Mesenchymal stem cell (in vitro differentiated cells and primary cell): ENCODE results near the gene SLC35C1.

Source experiments
- DNase-seq: peaks from one replicate; pipeline ENCODE4 v3.0.0-alpha.2; 2013
- H2AFZ ChIP-seq: one replicate; pipeline ENCODE4 v1.6.1; 2013; ENCODE audit warnings: low read depth, mild to moderate bottlenecking, control low read depth, inconsistent platforms, low read length, moderate library complexity
- H2AK5ac ChIP-seq: 2 replicates; pipeline ENCODE4 v1.6.1; 2013; ENCODE audit warnings: low read length, moderate library complexity, mild to moderate bottlenecking, inconsistent platforms; ENCODE audit not compliant: severe bottlenecking
- H2BK120ac ChIP-seq: one replicate; pipeline ENCODE4 v1.6.1; 2013; ENCODE audit warnings: low read depth, mild to moderate bottlenecking, inconsistent platforms, low read length, moderate library complexity
- H2BK12ac ChIP-seq, 2 experiments: one replicate each; pipeline ENCODE4 v1.6.1; 2013; ENCODE audit warnings: inconsistent platforms in 2 of 2, low read length in 2 of 2, mild to moderate bottlenecking in 2 of 2, moderate library complexity in 2 of 2, control low read depth in 1 of 2
- H2BK15ac ChIP-seq: one replicate; pipeline ENCODE4 v1.6.1; 2013; ENCODE audit warnings: mild to moderate bottlenecking, low read depth, inconsistent platforms; ENCODE audit not compliant: poor library complexity, severe bottlenecking
- H2BK5ac ChIP-seq: 2 replicates; pipeline ENCODE4 v1.6.1; 2013; ENCODE audit warnings: low read depth, mild to moderate bottlenecking, low read length, control low read depth, inconsistent platforms; ENCODE audit not compliant: poor library complexity, severe bottlenecking
- H3K14ac ChIP-seq, 2 experiments: one replicate each; pipeline ENCODE4 v1.6.1; 2013; ENCODE audit warnings: inconsistent platforms in 2 of 2, low read length in 2 of 2, control low read depth in 1 of 2, mild to moderate bottlenecking in 1 of 2, moderate library complexity in 1 of 2
- H3K18ac ChIP-seq, 2 experiments: one replicate each; pipeline ENCODE4 v1.6.1; 2013; ENCODE audit warnings: inconsistent platforms in 2 of 2, low read length in 2 of 2, control low read depth in 1 of 2, low read depth in 1 of 2, mild to moderate bottlenecking in 1 of 2
- H3K23ac ChIP-seq, 2 experiments: one replicate each; pipeline ENCODE4 v1.6.1; 2013; ENCODE audit warnings: inconsistent platforms in 2 of 2, low read length in 2 of 2, mild to moderate bottlenecking in 2 of 2, moderate library complexity in 2 of 2, control low read depth in 1 of 2
- H3K27ac ChIP-seq: 2 replicates; pipeline ENCODE4 v1.5.1; 2013; ENCODE audit warnings: mild to moderate bottlenecking, moderate library complexity, low read length, control low read depth, inconsistent platforms; ENCODE audit not compliant: poor library complexity, severe bottlenecking
- H3K27me3 ChIP-seq, 2 experiments: 2 replicates each; pipeline versions ENCODE4 v1.6.1 to v1.7.0; 2013; ENCODE audit warnings: low read length in 2 of 2, mild to moderate bottlenecking in 2 of 2, moderate library complexity in 2 of 2, control low read depth in 1 of 2, inconsistent platforms in 1 of 2; ENCODE audit not compliant: control insufficient read depth in 1 of 2, insufficient read depth in 1 of 2
- H3K36me3 ChIP-seq, 2 experiments: 2 replicates each; pipeline versions ENCODE4 v1.6.1 to v1.7.0; 2013; ENCODE audit warnings: low read length in 2 of 2, control low read depth in 1 of 2, inconsistent platforms in 1 of 2, low read depth in 1 of 2, mild to moderate bottlenecking in 1 of 2; ENCODE audit not compliant: insufficient read depth in 2 of 2, control insufficient read depth in 1 of 2
- H3K4ac ChIP-seq, 2 experiments: one replicate each; pipeline ENCODE4 v1.6.1; 2013; ENCODE audit warnings: inconsistent platforms in 2 of 2, low read length in 2 of 2, mild to moderate bottlenecking in 2 of 2, moderate library complexity in 2 of 2, control low read depth in 1 of 2, low read depth in 1 of 2
- H3K4me1 ChIP-seq: 2 replicates; pipeline ENCODE4 v1.6.1; 2013; ENCODE audit warnings: low read depth, low read length, control low read depth; ENCODE audit not compliant: control insufficient read depth, insufficient read depth
- H3K4me2 ChIP-seq: 2 replicates; pipeline ENCODE4 v1.6.1; 2013; ENCODE audit warnings: low read length, mild to moderate bottlenecking, inconsistent platforms; ENCODE audit not compliant: poor library complexity, severe bottlenecking
- H3K4me3 ChIP-seq, 2 experiments: 2 replicates each; pipeline versions ENCODE4 v1.5.1 to v1.7.0; 2013; ENCODE audit warnings: low read length in 2 of 2, mild to moderate bottlenecking in 2 of 2, control low read depth in 1 of 2, low read depth in 1 of 2; ENCODE audit not compliant: insufficient read depth in 1 of 2
- H3K79me1 ChIP-seq: replicated peaks from 2 replicates; pipeline ENCODE4 v1.6.1; 2013; ENCODE audit warnings: mild to moderate bottlenecking, control low read depth, low read length, inconsistent platforms; ENCODE audit not compliant: poor library complexity, severe bottlenecking
- H3K9ac ChIP-seq: 2 replicates; pipeline ENCODE4 v1.7.0; 2013; ENCODE audit warnings: mild to moderate bottlenecking, low read length, moderate library complexity
- H3K9me3 ChIP-seq: 2 replicates; pipeline ENCODE4 v1.7.0; 2013; ENCODE audit warnings: mild to moderate bottlenecking, low read length; ENCODE audit not compliant: control insufficient read depth
- H4K8ac ChIP-seq: one replicate; pipeline ENCODE4 v1.6.1; 2013; ENCODE audit warnings: inconsistent platforms, mild to moderate bottlenecking, low read length, moderate library complexity
- H4K91ac ChIP-seq: one replicate; pipeline ENCODE4 v1.6.1; 2013; ENCODE audit warnings: mild to moderate bottlenecking, low read length, inconsistent platforms
- WGBS: methylation state at CpG from one replicate; pipeline ENCODE4 v1.1.7; 2013; ENCODE audit warnings: mixed read lengths; 5-methylcytosine and 5-hydroxymethylcytosine counted together

The SLC35C1 gene

DNA sequence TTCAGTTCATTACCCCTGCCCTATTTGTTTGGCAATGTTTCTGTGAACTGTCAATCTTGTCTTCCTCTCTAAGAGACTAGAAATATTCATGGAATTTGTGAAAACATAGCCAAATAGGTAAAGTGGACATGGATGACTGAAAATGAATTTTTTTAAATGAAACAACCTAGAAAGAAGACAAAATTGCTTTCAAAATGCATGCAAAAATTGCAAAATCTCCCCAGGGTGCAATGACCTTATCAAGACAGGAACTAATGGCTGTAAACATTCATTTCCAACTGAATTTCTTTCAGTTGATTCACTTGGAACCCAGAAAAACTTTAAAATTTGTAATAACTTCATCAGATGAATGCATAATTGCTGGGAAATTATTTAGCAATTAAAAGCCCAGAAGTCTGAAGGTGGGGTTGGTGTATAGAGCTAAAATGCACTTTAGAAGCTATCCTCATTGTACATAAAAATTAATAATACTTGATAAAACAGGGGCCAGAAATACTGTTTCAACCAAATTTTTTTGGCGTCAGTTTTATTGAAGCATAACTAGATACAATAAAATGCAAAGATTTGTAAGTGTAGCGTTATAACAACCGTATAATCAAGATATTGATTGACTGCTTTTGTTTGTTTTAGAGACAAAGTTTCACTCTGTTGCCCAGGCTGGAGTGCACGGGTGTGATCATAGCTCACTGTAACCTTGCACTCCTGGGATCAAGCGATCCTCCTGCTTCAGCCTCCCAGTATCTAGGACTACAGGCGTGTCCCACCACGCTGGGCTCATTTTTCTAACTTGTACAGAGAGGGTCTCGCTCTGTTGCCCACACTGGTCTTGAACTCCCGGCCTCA lies 27.6 kb upstream of the SLC35C1 start:
- peak overlapping the region in 1 of 2 experiments; percentile 31 for H2BK12ac ChIP-seq

DNA sequence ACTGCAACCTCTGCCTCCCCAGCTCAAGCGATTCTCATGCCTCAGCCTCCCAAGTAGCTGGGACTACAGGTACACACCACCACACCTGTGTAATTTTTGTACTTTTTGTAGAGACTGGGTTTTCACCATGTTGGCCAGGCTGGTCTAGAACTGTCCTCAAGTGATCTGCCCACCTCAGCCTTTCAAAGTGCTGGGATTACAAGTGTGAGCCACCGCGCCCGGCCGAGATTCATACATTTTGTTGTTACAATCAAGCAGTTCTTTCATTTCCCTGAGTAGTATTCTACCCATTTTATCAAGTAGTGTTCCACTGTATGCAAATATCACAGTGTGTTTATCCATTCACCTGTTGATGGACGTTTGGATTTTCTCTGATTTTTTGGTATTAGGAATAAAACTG lies 26.6 kb upstream of the SLC35C1 start:
- no peak overlapping the region for H3K4me3 ChIP-seq
- H3K36me3 ChIP-seq: no peaks in the 10 kb centered on the region
- H3K14ac ChIP-seq: no peak overlapping the region
- H4K91ac ChIP-seq: no peak overlapping the region
- no peak overlapping the region for H2AFZ ChIP-seq
- DNase-seq: no peak
- H2BK15ac ChIP-seq: no peak overlapping the region
- H3K9me3 ChIP-seq: no peaks in the 10 kb centered on the region
- H3K27ac ChIP-seq: no peak overlapping the region
- H2BK5ac ChIP-seq: no peak overlapping the region
- no peaks in the 10 kb centered on the region for H3K79me1 ChIP-seq
- no peak overlapping the region for H4K8ac ChIP-seq
- no peak overlapping the region for H3K9ac ChIP-seq
- H3K23ac ChIP-seq: no peak overlapping the region
- no peak overlapping the region for H2AK5ac ChIP-seq
- peaks cover 14 to 20% of the 10 kb centered on the region in 2 experiments for H3K27me3 ChIP-seq
- H3K18ac ChIP-seq: no peak overlapping the region
- H3K4me2 ChIP-seq: no peak overlapping the region
- no peak overlapping the region for H2BK120ac ChIP-seq
- no peaks in the 10 kb centered on the region for H3K4me1 ChIP-seq
- 75% methylated on average over 2 of the region's 6 CpGs for WGBS
- H3K4ac ChIP-seq: no peak overlapping the region
- no peak overlapping the region for H2BK12ac ChIP-seq

More for the DNA sequence above, 27.6 kb upstream of the SLC35C1 start:
- H3K18ac ChIP-seq: no peak overlapping the region
- H2BK120ac ChIP-seq: no peak overlapping the region
- no peaks in the 10 kb centered on the region for H3K79me1 ChIP-seq
- no peak overlapping the region for H3K23ac ChIP-seq
- H3K4me1 ChIP-seq: no peaks in the 10 kb centered on the region
- H2BK15ac ChIP-seq: no peak overlapping the region
- no peak overlapping the region for H3K4me2 ChIP-seq
- H3K14ac ChIP-seq: no peak overlapping the region
- H2AFZ ChIP-seq: no peak overlapping the region
- no peak overlapping the region for H3K9ac ChIP-seq
- H4K8ac ChIP-seq: no peak overlapping the region
- 93% methylated on average over 9 of the region's 9 CpGs for WGBS
- no peak overlapping the region for H3K27ac ChIP-seq
- H3K27me3 ChIP-seq: peaks cover 14 to 18% of the 10 kb centered on the region in 2 experiments
- H3K4me3 ChIP-seq: no peak overlapping the region
- peak overlapping the region in 1 of 2 experiments; percentile 32 for H3K4ac ChIP-seq
- no peak overlapping the region for H4K91ac ChIP-seq
- H3K9me3 ChIP-seq: no peaks in the 10 kb centered on the region
- H3K36me3 ChIP-seq: no peaks in the 10 kb centered on the region
- peak; percentile 46 for DNase-seq
- H2BK5ac ChIP-seq: no peak overlapping the region
- H2AK5ac ChIP-seq: no peak overlapping the region

DNA sequence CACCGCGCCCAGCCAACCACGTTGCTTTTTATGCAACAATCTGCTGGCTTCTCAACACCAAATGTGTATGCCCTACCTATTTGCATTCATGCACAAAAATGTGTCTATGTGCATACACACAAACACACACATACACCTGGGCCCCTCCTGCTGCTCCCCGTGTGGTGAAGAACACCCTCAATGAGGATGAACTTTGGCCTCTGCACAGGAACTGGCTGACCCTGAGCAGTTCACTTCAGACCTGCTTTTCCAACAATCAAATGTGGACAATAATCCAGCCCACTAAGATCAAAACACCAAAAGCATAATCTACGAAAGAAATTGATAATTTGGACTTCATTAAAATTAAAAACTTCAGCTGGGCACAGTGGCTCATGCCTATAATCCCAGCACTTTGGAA lies 25.3 kb upstream of the SLC35C1 start:
- Histone ChIP-seq H3K4me1 (no peaks in the 10 kb centered on the region), H2BK120ac (no peak overlapping the region), H4K8ac (no peak overlapping the region), H2AK5ac (no peak overlapping the region), H3K4me3 (no peak overlapping the region), H3K27me3 (peaks cover 3 to 14% of the 10 kb centered on the region in 2 experiments), H4K91ac (no peak overlapping the region), H2AFZ (no peak overlapping the region), H2BK5ac (no peak overlapping the region), H2BK12ac (no peak overlapping the region), H3K4me2 (no peak overlapping the region), H3K18ac (no peak overlapping the region), H3K27ac (no peak overlapping the region), H2BK15ac (no peak overlapping the region), H3K36me3 (no peaks in the 10 kb centered on the region), H3K9ac (no peak overlapping the region), H3K79me1 (no peaks in the 10 kb centered on the region), H3K9me3 (no peaks in the 10 kb centered on the region), H3K4ac (no peak overlapping the region), H3K14ac (no peak overlapping the region), H3K23ac (no peak overlapping the region)
- 93% methylated on average over 5 of the region's 5 CpGs for WGBS
- no peak for DNase-seq

DNA sequence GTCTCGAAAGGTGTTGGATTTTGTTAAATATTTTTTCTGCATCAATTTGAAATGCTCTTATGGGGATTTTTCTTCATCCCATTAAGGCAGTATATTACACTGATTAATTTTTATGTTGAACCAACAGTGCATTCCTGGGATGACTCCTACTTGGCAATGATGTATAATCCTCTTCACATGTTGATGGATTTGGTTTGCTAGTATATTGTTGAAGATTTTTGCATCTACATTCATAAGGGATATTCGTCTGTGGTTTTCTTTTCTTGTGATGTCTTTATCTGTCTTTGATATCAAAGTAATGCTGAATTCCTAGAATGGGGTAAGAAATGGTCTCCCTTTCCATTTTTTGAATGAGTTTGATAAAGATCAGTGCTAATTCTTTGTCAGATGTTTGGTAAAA lies 18.7 kb upstream of the SLC35C1 start:
- peaks cover 0 to 15% of the 10 kb centered on the region in 2 experiments for H3K27me3 ChIP-seq
- no peak overlapping the region for H4K8ac ChIP-seq
- H3K4me2 ChIP-seq: no peak overlapping the region
- no peak overlapping the region for H2BK12ac ChIP-seq
- H2AK5ac ChIP-seq: no peak overlapping the region
- WGBS: 69% methylated on average over 1 of the region's 2 CpGs
- H3K9ac ChIP-seq: no peak overlapping the region
- no peak overlapping the region for H2BK5ac ChIP-seq
- no peaks in the 10 kb centered on the region for H3K36me3 ChIP-seq
- no peak overlapping the region for H3K4me3 ChIP-seq
- no peak overlapping the region for H3K14ac ChIP-seq
- no peak overlapping the region for H2AFZ ChIP-seq
- peaks cover 6% of the 10 kb centered on the region for H3K9me3 ChIP-seq
- H3K4ac ChIP-seq: no peak overlapping the region
- no peak overlapping the region for H3K27ac ChIP-seq
- H3K79me1 ChIP-seq: no peaks in the 10 kb centered on the region
- H3K4me1 ChIP-seq: no peaks in the 10 kb centered on the region
- H3K23ac ChIP-seq: no peak overlapping the region
- H2BK15ac ChIP-seq: no peak overlapping the region
- H3K18ac ChIP-seq: no peak overlapping the region
- no peak overlapping the region for H2BK120ac ChIP-seq
- no peak for DNase-seq
- no peak overlapping the region for H4K91ac ChIP-seq
